22Rv1 (cell line): ENCODE measurements around the gene PSMC3IP.

ENCODE experiments used
- CTCF ChIP-seq: fragments of 450-650 bp; IDR thresholded peaks from 2 replicates; pipeline ENCODE4 v1.5.1; 2017; ENCODE audit warnings: mild to moderate bottlenecking
- ZFX ChIP-seq: fragments of 450-650 bp; IDR thresholded peaks from 2 replicates; pipeline ENCODE4 v1.6.1; 2017; ENCODE audit warnings: antibody characterized with exemption, borderline replicate concordance

GRCh38 chr17:42560246-42560645 lies 17.3 kb downstream of the PSMC3IP start:
- TF ChIP-seq CTCF, result no peak
- TF ChIP-seq ZFX, result no peak
